Upper lobe of right lung (tissue), 1 donor: ENCODE results near the gene RLF. TPM values are rescaled to one million over a fixed set of nuclear protein-coding genes. Genes with fewer than 3 reads are reported as not detected.

Experiments
- ATAC-seq: fragments of 200-7000 bp; cut with Tn5 transposase; one replicate; pipeline ENCODE4 v1.9.1; 2020; ENCODE audit warnings: mild to moderate bottlenecking, moderate library complexity
- DNase-seq: peaks from one replicate; pipeline ENCODE4 v3.0.0-alpha.2; 2020
- H3K27ac ChIP-seq: fragments of 200-600 bp; one replicate; pipeline ENCODE4 v1.8.0; 2022
- H3K27me3 ChIP-seq: fragments of 200-600 bp; one replicate; pipeline ENCODE4 v1.8.0; 2022; ENCODE audit warnings: mild to moderate bottlenecking
- H3K36me3 ChIP-seq: fragments of 200-600 bp; one replicate; pipeline ENCODE4 v1.8.0; 2022
- H3K4me1 ChIP-seq: fragments of 200-600 bp; one replicate; pipeline ENCODE4 v1.8.0; 2022
- H3K4me3 ChIP-seq: fragments of 200-600 bp; one replicate; pipeline ENCODE4 v1.8.0; 2022; ENCODE audit warnings: mild to moderate bottlenecking
- H3K9me3 ChIP-seq: fragments of 200-600 bp; one replicate; pipeline ENCODE4 v1.8.0; 2022
- intact Hi-C: fragments of 100-400 bp; cut with DNase I; formaldehyde crosslinking; loops from one replicate; pipeline ENCODE4 v1.11.0; 2022
- total RNA-seq: library from RNA; stranded (reverse); fragmentation: NEBNext Ultra II Directional; extraction: Animal tissue kit (Norgen Biotek cat#: 25700); gene quantifications from one replicate; pipeline ENCODE4 v1.2.1, GENCODE V29; 2021
- TF ChIP-seq, protein P1 (sequence below): fragments of 200-600 bp; IDR thresholded peaks from one replicate; pipeline ENCODE4 v1.8.0; 2022; ENCODE audit warnings: antibody characterized with exemption
- donor health status: DM: no; HTN: yes; CAD: no; lungs with severe emphysema.

The RLF gene
- total RNA-seq, 1 donor from 2014 or later, result 13.4 TPM

DNA sequence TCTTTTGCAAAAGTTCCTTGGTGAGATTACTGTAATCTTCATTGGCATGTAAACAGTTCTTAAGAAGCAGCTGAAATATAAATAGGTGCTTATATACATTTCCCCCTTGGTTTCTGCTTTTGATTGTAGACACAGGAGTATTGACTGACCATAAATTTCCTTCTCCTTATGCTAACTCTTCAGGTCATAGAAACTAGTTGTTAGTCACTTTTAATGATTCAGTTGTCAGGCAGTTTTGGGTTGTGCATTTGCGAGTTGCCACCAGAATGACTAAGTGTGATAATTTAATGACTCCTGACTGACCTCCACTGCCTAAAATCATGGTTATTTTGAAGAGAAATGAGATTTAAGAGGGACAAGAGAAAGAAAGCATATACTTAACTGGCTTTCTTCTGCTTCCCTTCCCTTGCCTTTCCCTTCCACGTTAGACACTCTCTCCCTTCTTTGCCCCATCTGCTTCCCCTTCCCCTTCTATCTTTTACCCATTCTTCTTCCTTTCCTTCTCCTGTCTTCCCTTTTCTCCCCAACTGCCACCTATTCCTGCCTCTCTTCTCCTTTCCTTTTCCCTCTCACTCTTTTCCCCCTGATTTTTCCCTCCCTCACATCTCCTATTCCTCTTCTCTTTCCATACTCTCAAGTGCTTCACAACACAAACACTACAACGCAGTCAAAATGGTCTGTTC is 109.1 kb downstream of the RLF start:
- DNase-seq, result no peak
- H3K27me3 ChIP-seq, result no peaks in the 10 kb centered on the region
- peaks cover 5% of the 10 kb centered on the region for H3K4me1 ChIP-seq
- ATAC-seq, result no peak
- H3K27ac ChIP-seq, result no peak overlapping the region
- no peak overlapping the region for H3K4me3 ChIP-seq
- H3K36me3 ChIP-seq, result peaks cover 80% of the 10 kb centered on the region
- intact Hi-C loops, result no loop called here
- TF ChIP-seq, protein P1, sequence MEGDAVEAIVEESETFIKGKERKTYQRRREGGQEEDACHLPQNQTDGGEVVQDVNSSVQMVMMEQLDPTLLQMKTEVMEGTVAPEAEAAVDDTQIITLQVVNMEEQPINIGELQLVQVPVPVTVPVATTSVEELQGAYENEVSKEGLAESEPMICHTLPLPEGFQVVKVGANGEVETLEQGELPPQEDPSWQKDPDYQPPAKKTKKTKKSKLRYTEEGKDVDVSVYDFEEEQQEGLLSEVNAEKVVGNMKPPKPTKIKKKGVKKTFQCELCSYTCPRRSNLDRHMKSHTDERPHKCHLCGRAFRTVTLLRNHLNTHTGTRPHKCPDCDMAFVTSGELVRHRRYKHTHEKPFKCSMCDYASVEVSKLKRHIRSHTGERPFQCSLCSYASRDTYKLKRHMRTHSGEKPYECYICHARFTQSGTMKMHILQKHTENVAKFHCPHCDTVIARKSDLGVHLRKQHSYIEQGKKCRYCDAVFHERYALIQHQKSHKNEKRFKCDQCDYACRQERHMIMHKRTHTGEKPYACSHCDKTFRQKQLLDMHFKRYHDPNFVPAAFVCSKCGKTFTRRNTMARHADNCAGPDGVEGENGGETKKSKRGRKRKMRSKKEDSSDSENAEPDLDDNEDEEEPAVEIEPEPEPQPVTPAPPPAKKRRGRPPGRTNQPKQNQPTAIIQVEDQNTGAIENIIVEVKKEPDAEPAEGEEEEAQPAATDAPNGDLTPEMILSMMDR, result no peak
- H3K9me3 ChIP-seq, result no peaks in the 10 kb centered on the region

DNA sequence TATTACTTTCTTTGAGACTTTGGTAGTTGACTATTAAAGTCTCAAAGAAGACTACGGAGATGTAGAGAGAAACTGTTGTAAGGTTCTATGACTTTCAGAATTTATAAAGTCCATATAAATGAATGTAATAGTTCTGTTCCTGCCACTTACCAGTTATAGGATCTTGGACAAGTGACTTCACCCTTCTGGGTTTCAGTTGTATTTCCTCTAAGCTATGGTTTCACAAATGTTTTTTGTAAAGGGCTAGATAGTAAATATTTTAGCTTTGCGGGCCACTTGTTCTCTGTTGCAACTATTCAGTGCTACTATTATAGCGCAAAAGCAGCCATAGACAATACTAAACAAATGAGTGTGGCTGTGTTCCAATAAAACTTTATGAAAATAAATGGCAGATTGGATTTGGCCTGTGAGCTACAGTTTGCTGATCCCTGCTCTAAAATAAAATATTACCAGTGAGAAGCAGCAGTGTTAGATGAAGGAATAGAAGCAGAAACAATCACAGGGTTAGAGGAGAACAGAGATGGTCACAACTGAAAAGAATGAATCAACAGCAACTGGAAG is 111.5 kb downstream of the RLF start:
- H3K27me3 ChIP-seq, result no peaks in the 10 kb centered on the region
- no peak overlapping the region for H3K27ac ChIP-seq
- no peak for DNase-seq
- H3K4me1 ChIP-seq, result no peaks in the 10 kb centered on the region
- H3K9me3 ChIP-seq, result no peaks in the 10 kb centered on the region
- peaks cover 73% of the 10 kb centered on the region for H3K36me3 ChIP-seq
- ATAC-seq, result no peak
- no peak overlapping the region for H3K4me3 ChIP-seq
- TF ChIP-seq, protein P1, result no peak
- intact Hi-C loops, result no loop called here

DNA sequence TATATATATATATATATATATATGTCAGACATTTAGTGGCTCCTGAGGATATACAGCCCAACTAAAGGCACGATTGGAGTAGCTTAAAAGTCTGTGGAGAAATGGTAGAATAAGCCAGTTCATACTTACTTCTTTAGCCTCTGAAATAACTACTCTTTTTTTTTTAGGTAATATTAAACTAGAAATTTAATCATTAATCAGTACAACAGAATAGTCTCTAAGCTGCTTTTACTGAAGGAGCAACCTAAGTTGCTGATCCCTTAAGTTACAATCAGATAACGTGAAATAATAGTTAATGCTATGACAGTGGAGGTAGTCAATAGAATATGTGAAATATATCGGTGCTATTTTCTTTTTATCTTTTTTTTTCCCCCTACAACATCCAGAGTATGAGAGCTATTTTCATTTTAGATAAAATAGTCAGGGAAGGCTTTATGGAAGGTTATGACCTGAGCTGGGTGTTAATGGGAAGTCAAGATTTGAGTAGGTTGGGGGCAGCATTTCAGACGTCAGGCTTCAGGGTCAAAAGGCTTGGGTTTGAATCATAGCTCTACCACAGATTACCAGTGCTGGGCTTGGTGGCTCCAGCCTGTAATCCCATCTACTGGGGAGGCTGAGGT is 112.5 kb downstream of the RLF start:
- Histone ChIP-seq H3K27ac (no peak overlapping the region), H3K36me3 (peaks cover 65% of the 10 kb centered on the region), H3K4me3 (no peak overlapping the region), H3K9me3 (no peaks in the 10 kb centered on the region), H3K27me3 (no peaks in the 10 kb centered on the region), H3K4me1 (no peaks in the 10 kb centered on the region)
- ATAC-seq (no peak), DNase-seq (no peak)
- TF ChIP-seq, protein P1, result no peak
- intact Hi-C loops, result no loop called here

DNA sequence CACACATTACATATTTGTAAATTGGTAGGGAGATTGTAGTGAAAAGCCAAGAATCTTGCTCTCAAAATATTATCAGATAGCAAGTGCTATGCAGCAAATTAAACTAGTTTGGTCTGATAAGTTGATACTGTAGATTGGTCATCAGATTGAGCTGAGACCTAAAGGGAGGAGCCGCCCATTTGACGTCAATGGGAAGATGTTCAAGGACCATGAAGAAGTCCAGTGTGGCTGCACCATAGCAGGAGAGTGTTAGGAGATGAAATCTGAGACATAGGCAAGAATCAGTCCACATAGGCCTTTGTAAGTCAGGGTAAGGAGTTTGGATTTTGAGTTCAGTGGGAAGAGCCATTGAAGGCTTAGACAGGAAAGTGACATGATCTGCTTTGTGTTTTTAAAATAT is 113.1 kb downstream of the RLF start:
- no peak for DNase-seq
- intact Hi-C loops, result no loop called here
- TF ChIP-seq, protein P1, result no peak
- no peak overlapping the region for H3K4me3 ChIP-seq
- H3K27ac ChIP-seq, result no peak overlapping the region
- no peaks in the 10 kb centered on the region for H3K9me3 ChIP-seq
- no peaks in the 10 kb centered on the region for H3K27me3 ChIP-seq
- peaks cover 64% of the 10 kb centered on the region for H3K36me3 ChIP-seq
- no peaks in the 10 kb centered on the region for H3K4me1 ChIP-seq
- ATAC-seq, result no peak

DNA sequence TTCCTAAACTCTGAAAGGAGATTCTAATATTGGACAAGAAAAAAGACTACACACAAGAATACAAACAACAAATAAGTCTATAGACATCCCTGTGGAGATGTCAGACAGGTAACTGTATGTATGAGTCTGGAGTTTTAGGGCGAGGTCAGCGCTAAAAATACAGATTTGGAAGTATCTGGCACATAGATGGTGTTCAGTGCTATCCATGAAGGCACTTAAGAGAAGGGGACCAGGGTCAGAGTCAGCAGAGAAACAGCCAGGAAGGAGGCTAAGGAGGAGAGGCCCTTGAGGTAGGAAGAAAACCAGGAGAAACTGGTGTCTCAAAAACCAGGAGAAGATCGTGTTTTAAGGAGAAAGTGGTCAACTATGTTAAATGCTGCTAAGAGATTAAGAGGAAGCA is 114.9 kb downstream of the RLF start:
- TF ChIP-seq, protein P1, result no peak
- no peaks in the 10 kb centered on the region for H3K27me3 ChIP-seq
- DNase-seq (no peak), ATAC-seq (no peak)
- intact Hi-C loops, result no loop called here
- H3K4me1 ChIP-seq, result no peaks in the 10 kb centered on the region
- H3K9me3 ChIP-seq, result no peaks in the 10 kb centered on the region
- H3K36me3 ChIP-seq, result peaks cover 63% of the 10 kb centered on the region
- H3K27ac ChIP-seq, result no peak overlapping the region
- no peak overlapping the region for H3K4me3 ChIP-seq
